ENCODE measurements around the gene CTTNBP2NL. TPM values are rescaled to one million over a fixed set of nuclear protein-coding genes. Genes with fewer than 3 reads are reported as not detected.
"Not testable (repeated sequence)": the region's sequence is repeated elsewhere in the genome, so short reads cannot be mapped to it uniquely, and the experiment has no call there.

The CTTNBP2NL gene
- total and polyA plus RNA-seq, 7 donors = 1.2 to 9.4 (median 4.7) TPM

GRCh38 chr1:112417271-112417670, 21.3 kb downstream of the CTTNBP2NL start:
- Histone ChIP-seq H3K4me3 (no peak overlapping the region), H3K36me3 (ENCODE audit: insufficient read depth in 1 of 2, low read depth in 1 of 2) (peaks cover 0 to 31% of the 10 kb centered on the region in 2 donors), H3K27me3 (ENCODE audit: insufficient read depth in 3 of 3, low read length in 2 of 3) (no peaks in the 10 kb centered on the region), H3K9me3 (no peaks in the 10 kb centered on the region), H3K27ac (no peak overlapping the region), H3K4me1 (no peaks in the 10 kb centered on the region)
- DNase-seq (no peak), ATAC-seq (no peak)
- intact Hi-C loops (cut with DNase I) = no loop called here
- TF ChIP-seq, protein P1, sequence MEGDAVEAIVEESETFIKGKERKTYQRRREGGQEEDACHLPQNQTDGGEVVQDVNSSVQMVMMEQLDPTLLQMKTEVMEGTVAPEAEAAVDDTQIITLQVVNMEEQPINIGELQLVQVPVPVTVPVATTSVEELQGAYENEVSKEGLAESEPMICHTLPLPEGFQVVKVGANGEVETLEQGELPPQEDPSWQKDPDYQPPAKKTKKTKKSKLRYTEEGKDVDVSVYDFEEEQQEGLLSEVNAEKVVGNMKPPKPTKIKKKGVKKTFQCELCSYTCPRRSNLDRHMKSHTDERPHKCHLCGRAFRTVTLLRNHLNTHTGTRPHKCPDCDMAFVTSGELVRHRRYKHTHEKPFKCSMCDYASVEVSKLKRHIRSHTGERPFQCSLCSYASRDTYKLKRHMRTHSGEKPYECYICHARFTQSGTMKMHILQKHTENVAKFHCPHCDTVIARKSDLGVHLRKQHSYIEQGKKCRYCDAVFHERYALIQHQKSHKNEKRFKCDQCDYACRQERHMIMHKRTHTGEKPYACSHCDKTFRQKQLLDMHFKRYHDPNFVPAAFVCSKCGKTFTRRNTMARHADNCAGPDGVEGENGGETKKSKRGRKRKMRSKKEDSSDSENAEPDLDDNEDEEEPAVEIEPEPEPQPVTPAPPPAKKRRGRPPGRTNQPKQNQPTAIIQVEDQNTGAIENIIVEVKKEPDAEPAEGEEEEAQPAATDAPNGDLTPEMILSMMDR (IDR thresholded peaks at IDR 0.05) = no peak

GRCh38 chr1:112418099-112418892, 22.3 kb downstream of the CTTNBP2NL start:
- DNase-seq (no peak), ATAC-seq (no peak)
- no peaks in the 10 kb centered on the region for H3K9me3 ChIP-seq
- H3K27me3 ChIP-seq (ENCODE audit: insufficient read depth in 3 of 3, low read length in 2 of 3) = no peaks in the 10 kb centered on the region
- no peak overlapping the region for H3K4me3 ChIP-seq
- H3K4me1 ChIP-seq = no peaks in the 10 kb centered on the region
- 65 to 77% (median 74%) methylated on average over 2 of the region's 2 CpGs for WGBS, 3 donors
- peaks cover 0 to 22% of the 10 kb centered on the region in 2 donors for H3K36me3 ChIP-seq (ENCODE audit: insufficient read depth in 1 of 2, low read depth in 1 of 2)
- TF ChIP-seq, protein P1 (IDR thresholded peaks at IDR 0.05) = no peak
- intact Hi-C loops (cut with DNase I) = no loop called here
- no peak overlapping the region for H3K27ac ChIP-seq

DNA sequence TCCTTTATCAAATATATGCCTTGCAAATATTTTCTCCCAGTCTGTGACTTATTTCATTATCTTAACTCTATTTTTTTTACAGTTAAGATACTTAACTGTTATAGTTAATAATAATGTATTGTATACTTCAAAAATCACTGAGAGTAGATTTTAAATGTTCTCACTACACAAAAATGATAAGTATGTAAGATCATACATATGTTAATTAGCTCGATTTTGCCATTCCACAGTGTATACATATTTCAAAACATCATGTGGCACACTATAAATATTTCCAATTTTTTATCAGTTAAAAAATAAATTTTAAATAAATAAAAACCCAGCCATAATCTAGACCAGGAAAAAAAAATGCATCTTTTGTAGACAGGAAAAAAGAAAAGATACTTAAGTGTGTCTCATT, 27.2 kb downstream of the CTTNBP2NL start:
- H3K4me1 ChIP-seq = no peaks in the 10 kb centered on the region

GRCh38 chr1:112423666-112424065, 27.7 kb downstream of the CTTNBP2NL start:
- H3K9me3 ChIP-seq; ATAC-seq; DNase-seq; H3K27ac ChIP-seq; intact Hi-C loops (cut with DNase I); H3K36me3 ChIP-seq (ENCODE audit: insufficient read depth in 1 of 2, low read depth in 1 of 2); H3K4me1 ChIP-seq; H3K27me3 ChIP-seq (ENCODE audit: insufficient read depth in 3 of 3, low read length in 2 of 3); H3K4me3 ChIP-seq: not testable (repeated sequence)
- WGBS, 3 donors = 75 to 89% (median 75%) methylated on average over 11 of the region's 11 CpGs

More for the DNA sequence above, 27.2 kb downstream of the CTTNBP2NL start:
- no peak for DNase-seq
- TF ChIP-seq, protein P1 (IDR thresholded peaks at IDR 0.05) = no peak
- no peak overlapping the region for H3K4me3 ChIP-seq
- intact Hi-C loops (cut with DNase I) = no loop called here
- no peaks in the 10 kb centered on the region for H3K9me3 ChIP-seq
- WGBS, 3 donors = 82 to 86% (median 83%) methylated on average over 1 of the region's 1 CpG
- no peaks in the 10 kb centered on the region for H3K36me3 ChIP-seq (ENCODE audit: insufficient read depth in 1 of 2, low read depth in 1 of 2)
- ATAC-seq = no peak
- no peak overlapping the region for H3K27ac ChIP-seq
- no peaks in the 10 kb centered on the region for H3K27me3 ChIP-seq (ENCODE audit: insufficient read depth in 3 of 3, low read length in 2 of 3)

DNA sequence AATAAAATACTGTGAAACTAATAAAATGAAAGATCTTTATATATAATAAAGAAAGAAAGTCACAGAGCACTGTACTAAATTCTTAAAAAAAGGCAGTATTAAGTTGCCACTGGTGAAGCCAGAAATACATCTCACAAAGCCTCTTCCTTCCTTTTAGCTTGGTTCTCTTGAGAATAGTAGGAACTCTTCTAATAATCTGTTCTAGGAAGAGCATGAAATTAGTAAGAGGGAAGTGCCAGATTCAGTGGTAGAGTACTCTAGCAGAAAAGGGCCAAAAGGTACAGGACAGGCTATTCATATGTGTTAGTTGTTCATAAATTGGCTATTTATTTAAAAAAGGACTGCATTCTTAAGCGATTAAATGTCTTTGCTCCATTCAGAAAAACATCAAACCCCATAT, 33.7 kb downstream of the CTTNBP2NL start:
- DNase-seq = no peak
- Histone ChIP-seq H3K27me3 (ENCODE audit: insufficient read depth in 3 of 3, low read length in 2 of 3) (no peaks in the 10 kb centered on the region), H3K36me3 (ENCODE audit: insufficient read depth in 1 of 2, low read depth in 1 of 2) (no peaks in the 10 kb centered on the region), H3K27ac (no peak overlapping the region), H3K9me3 (no peaks in the 10 kb centered on the region), H3K4me1 (no peaks in the 10 kb centered on the region), H3K4me3 (no peak overlapping the region)
- TF ChIP-seq, protein P1 (IDR thresholded peaks at IDR 0.05) = no peak
- intact Hi-C loops (cut with DNase I) = no loop called here
- ATAC-seq = no peak
- WGBS, 3 donors = 79 to 83% (median 82%) methylated on average over 1 of the region's 1 CpG
